IMR-90 (cell line): ENCODE results near the gene RDH13. TPM values are rescaled to one million over a fixed set of nuclear protein-coding genes. Genes with fewer than 3 reads are reported as not detected.

Source experiments
- ATAC-seq: fragments of 200-7000 bp; cut with Tn5 transposase; 2 replicates; pipeline ENCODE4 v1.9.1; 2020; ENCODE audit warnings: low read depth, mild to moderate bottlenecking, moderate library complexity
- BruUV-seq: library from RNA; stranded (reverse); fragments of 400-500 nt; replicated peaks from 2 replicates; lab custom pipeline; 2021; lab: Mats Ljungman, UMichigan
- CTCF ChIA-PET: fragments of 300-600 bp; formaldehyde crosslinking; extraction: SDS; loops from one replicate; lab custom pipeline; 2021; ENCODE audit warnings: antibody characterized with exemption; lab: Yijun Ruan, JAX
- POLR2A ChIA-PET: fragments of 300-600 bp; sonication (Branson Sonifier 250); formaldehyde crosslinking; loops from one replicate; lab custom pipeline; 2022; ENCODE audit warnings: antibody characterized with exemption; ENCODE audit not compliant: unreplicated experiment; lab: Charles Lee
- DNase-seq: peaks from one replicate; pipeline ENCODE4 v3.0.0; 2013
- H2AFZ ChIP-seq: replicated peaks from 2 replicates; pipeline ENCODE3; 2013; ENCODE audit warnings: low read length, mild to moderate bottlenecking; ENCODE audit not compliant: poor library complexity
- H2AK5ac ChIP-seq: 2 replicates; pipeline ENCODE4 v1.6.1; 2013; ENCODE audit warnings: low read depth, low read length, inconsistent platforms
- H2AK9ac ChIP-seq: replicated peaks from 2 replicates; pipeline ENCODE3; 2013; ENCODE audit warnings: mild to moderate bottlenecking, low read depth, low read length, moderate library complexity; ENCODE audit not compliant: poor library complexity
- H2BK120ac ChIP-seq: 2 replicates; pipeline ENCODE4 v1.6.1; 2013; ENCODE audit warnings: low read depth, low read length, inconsistent platforms
- H2BK15ac ChIP-seq: 3 replicates; pipeline ENCODE4 v1.6.1; 2013; ENCODE audit warnings: low read depth, low read length, inconsistent platforms
- H2BK20ac ChIP-seq: 2 replicates; pipeline ENCODE4 v1.6.1; 2013; ENCODE audit warnings: low read depth, mild to moderate bottlenecking, inconsistent platforms, low read length, moderate library complexity
- H2BK5ac ChIP-seq: 2 replicates; pipeline ENCODE4 v1.6.1; 2013; ENCODE audit warnings: mild to moderate bottlenecking, low read depth, low read length, inconsistent platforms; ENCODE audit not compliant: poor library complexity, severe bottlenecking
- H3K14ac ChIP-seq: replicated peaks from 2 replicates; pipeline ENCODE4 v1.6.1; 2013; ENCODE audit warnings: low read depth, low read length, inconsistent platforms
- H3K18ac ChIP-seq: 2 replicates; pipeline ENCODE4 v1.6.1; 2013; ENCODE audit warnings: low read depth, low read length, control low read depth
- H3K23ac ChIP-seq: 2 replicates; pipeline ENCODE4 v1.6.1; 2013; ENCODE audit warnings: low read depth, low read length, inconsistent platforms
- H3K27ac ChIP-seq: 2 replicates; pipeline ENCODE4 v1.5.1; 2013; ENCODE audit warnings: mild to moderate bottlenecking, control low read depth, low read length; ENCODE audit not compliant: insufficient read depth
- H3K27me3 ChIP-seq: 2 replicates; pipeline ENCODE4 v1.6.1; 2013; ENCODE audit warnings: low read length; ENCODE audit not compliant: control insufficient read depth, insufficient read depth
- H3K36me3 ChIP-seq: 2 replicates; pipeline ENCODE4 v1.6.1; 2013; ENCODE audit warnings: low read length, mixed read lengths; ENCODE audit not compliant: control insufficient read depth, insufficient read depth
- H3K4ac ChIP-seq: 2 replicates; pipeline ENCODE4 v1.6.1; 2013; ENCODE audit warnings: low read depth, low read length, inconsistent platforms
- H3K4me1 ChIP-seq: 2 replicates; pipeline ENCODE4 v1.6.1; 2013; ENCODE audit warnings: low read length, mixed read lengths; ENCODE audit not compliant: control insufficient read depth, insufficient read depth
- H3K4me2 ChIP-seq: 2 replicates; pipeline ENCODE4 v1.6.1; 2013; ENCODE audit warnings: low read depth, mild to moderate bottlenecking, control low read depth, low read length, moderate library complexity
- H3K4me3 ChIP-seq: 2 replicates; pipeline ENCODE4 v1.5.1; 2013; ENCODE audit warnings: low read depth, mild to moderate bottlenecking, control low read depth, low read length, moderate library complexity; ENCODE audit not compliant: insufficient read depth
- H3K56ac ChIP-seq: 2 replicates; pipeline ENCODE4 v1.6.1; 2013; ENCODE audit warnings: low read length, inconsistent platforms; ENCODE audit not compliant: insufficient read depth; ENCODE audit errors: extremely low read depth
- H3K79me1 ChIP-seq, 2 experiments: 2 replicates each; pipeline ENCODE4 v1.6.1; 2013; ENCODE audit warnings: low read length in 2 of 2, inconsistent platforms in 1 of 2, low read depth in 1 of 2
- H3K9ac ChIP-seq: 2 replicates; pipeline ENCODE4 v1.6.1; 2013; ENCODE audit warnings: low read depth, low read length, control low read depth
- H3K9me1 ChIP-seq: 2 replicates; pipeline ENCODE4 v1.6.1; 2013; ENCODE audit warnings: low read length, inconsistent platforms; ENCODE audit not compliant: insufficient read depth
- H3K9me3 ChIP-seq: 2 replicates; pipeline ENCODE4 v1.6.1; 2013; ENCODE audit warnings: low read length; ENCODE audit not compliant: control insufficient read depth, insufficient read depth
- H4K20me1 ChIP-seq: 2 replicates; pipeline ENCODE4 v1.6.1; 2013; ENCODE audit warnings: low read length, inconsistent platforms; ENCODE audit not compliant: insufficient read depth
- H4K5ac ChIP-seq: 2 replicates; pipeline ENCODE4 v1.6.1; 2013; ENCODE audit warnings: mild to moderate bottlenecking, low read depth, low read length, control low read depth
- H4K8ac ChIP-seq, 2 experiments: 2 replicates each; pipeline ENCODE4 v1.6.1; 2013; ENCODE audit warnings: low read depth in 2 of 2, low read length in 2 of 2, control low read depth in 1 of 2, inconsistent platforms in 1 of 2
- H4K91ac ChIP-seq: 2 replicates; pipeline ENCODE4 v1.6.1; 2013; ENCODE audit warnings: low read depth, low read length, inconsistent platforms; ENCODE audit not compliant: insufficient read depth
- MAFK ChIP-seq: IDR thresholded peaks from 2 replicates; pipeline ENCODE4 v1.6.1; 2012; ENCODE audit warnings: low read depth, low read length, improper control_type of control experiment
- MXI1 ChIP-seq: IDR thresholded peaks from 2 replicates; pipeline ENCODE4 v1.6.1; 2012; ENCODE audit warnings: low read depth, mild to moderate bottlenecking, low read length, moderate library complexity, borderline replicate concordance
- RFX5 ChIP-seq: IDR thresholded peaks from 2 replicates; pipeline ENCODE4 v1.8.0; 2012; ENCODE audit warnings: low read depth, mild to moderate bottlenecking, low read length, moderate library complexity
- WGBS, 2 experiments: methylation state at CpG; one replicate each; pipeline versions ENCODE4 v1.1.5 to v1.1.7; 2013; ENCODE audit warnings: missing lambda C conversion rate in 2 of 2; ENCODE audit not compliant: insufficient read length in 1 of 2; ENCODE audit errors: extremely low coverage in 2 of 2; 5-methylcytosine and 5-hydroxymethylcytosine counted together
- dilution Hi-C: fragments of 300-500 bp; cut with HindIII; formaldehyde crosslinking; loops from one replicate; pipeline ENCODE4 v1.14.3; 2018; ENCODE audit warnings: low sequenced_read_pairs; ENCODE audit not compliant: unreplicated experiment
- in situ Hi-C: fragments of 300-500 bp; cut with MboI; formaldehyde crosslinking; loops from 3 replicates; pipeline ENCODE4 v1.14.3; 2019; ENCODE audit warnings: low sequenced_read_pairs, inconsistent platforms, mixed read lengths
- intact Hi-C: fragments of 100-400 bp; cut with micrococcal nuclease; formaldehyde crosslinking; loops from 2 replicates; pipeline ENCODE4 v1.10.0; 2022
- polyA plus RNA-seq, 3 experiments: library from polyadenylated mRNA; depleted of rRNA; stranded (reverse); fragments of >200 nt; gene quantifications; 2 replicates each; pipeline ENCODE4 v1.2.3, GENCODE V29; 2012; ENCODE audit warnings: low replicate concordance in 1 of 3
- total RNA-seq: library from RNA; depleted of rRNA; stranded (reverse); fragments of >200 nt; gene quantifications from 2 replicates; pipeline ENCODE4 v1.2.3, GENCODE V29; 2012
- TF ChIP-seq, protein P1 (sequence below): fragments of 150-350 bp; IDR thresholded peaks from 2 replicates; pipeline ENCODE4 v1.6.1; 2017; ENCODE audit warnings: mild to moderate bottlenecking, antibody characterized with exemption, low read length, low read depth

RDH13 gene
- total and polyA plus RNA-seq, 2 of the 4 experiments (the other 2 are of a cell fraction): 7.5 to 7.8 TPM

- Histone ChIP-seq H2AK9ac (no peak overlapping the region), H3K4me2 (no peak overlapping the region), H4K5ac (no peak overlapping the region), H4K20me1 (no peaks in the 10 kb centered on the region), H3K18ac (no peak overlapping the region), H3K27me3 (peaks cover 33% of the 10 kb centered on the region), H2BK20ac (no peak overlapping the region), H3K9me1 (no peaks in the 10 kb centered on the region), H2BK15ac (no peak overlapping the region), H4K8ac (no peak overlapping the region), H2AK5ac (no peak overlapping the region), H4K91ac (no peak overlapping the region), H2AFZ (peak overlapping the region; percentile 51), H3K4ac (no peak overlapping the region), H2BK5ac (no peak overlapping the region), H3K36me3 (no peaks in the 10 kb centered on the region), H3K9me3 (peaks cover 3% of the 10 kb centered on the region), H3K27ac (no peak overlapping the region), H3K4me3 (no peak overlapping the region), H3K23ac (no peak overlapping the region), H3K56ac (no peak overlapping the region), H2BK120ac (no peak overlapping the region), H3K9ac (no peak overlapping the region), H3K14ac (no peak overlapping the region), H3K4me1 (peaks cover 5% of the 10 kb centered on the region; the same call in 1 of the 2 replicates), H3K79me1 (no peaks in the 10 kb centered on the region)
- no TSS peak for BruUV-seq
- DNase-seq: peak; percentile 58
- in situ Hi-C loops: no loop called here
- TF ChIP-seq, protein P1, sequence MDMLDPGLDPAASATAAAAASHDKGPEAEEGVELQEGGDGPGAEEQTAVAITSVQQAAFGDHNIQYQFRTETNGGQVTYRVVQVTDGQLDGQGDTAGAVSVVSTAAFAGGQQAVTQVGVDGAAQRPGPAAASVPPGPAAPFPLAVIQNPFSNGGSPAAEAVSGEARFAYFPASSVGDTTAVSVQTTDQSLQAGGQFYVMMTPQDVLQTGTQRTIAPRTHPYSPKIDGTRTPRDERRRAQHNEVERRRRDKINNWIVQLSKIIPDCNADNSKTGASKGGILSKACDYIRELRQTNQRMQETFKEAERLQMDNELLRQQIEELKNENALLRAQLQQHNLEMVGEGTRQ: no peak
- TF ChIP-seq MXI1 (no peak), RFX5 (no peak), MAFK (no peak)
- dilution Hi-C loops: no loop called here
- 17% methylated on average over 3 of the region's 8 CpGs; no CpG with 5 or more reads in 1 of the 2 experiments for WGBS, 2 experiments
- ChIA-PET CTCF (no interaction called here), POLR2A (no interaction called here)
- peak; percentile 82 for ATAC-seq
- intact Hi-C loops: no loop called here
Measured at GRCh38 chr19:55071129-55071502, 8.2 kb upstream of the RDH13 start.
